ENCODE results near the gene KLHDC7B.

The KLHDC7B gene

GRCh38 chr22:50548921-50549790, 3.5 kb downstream of the KLHDC7B start:
- DNase-seq: no peak

- DNase-seq: no peak
Measured at GRCh38 chr22:50550395-50550794, 4.7 kb downstream of the KLHDC7B start.

GRCh38 chr22:50551160-50551752, 5.6 kb downstream of the KLHDC7B start:
- no peak for DNase-seq

GRCh38 chr22:50553310-50553709, 7.6 kb downstream of the KLHDC7B start:
- no peak for DNase-seq

- DNase-seq: no peak
Measured at GRCh38 chr22:50556703-50557102, 11.0 kb downstream of the KLHDC7B start.

- DNase-seq: no peak
Measured at GRCh38 chr22:50560034-50560433, 14.3 kb downstream of the KLHDC7B start.

- DNase-seq: no peak
Measured at GRCh38 chr22:50561401-50562358, 16.0 kb downstream of the KLHDC7B start.

- DNase-seq: peak; percentile 99
Measured at GRCh38 chr22:50562523-50563412, 17.1 kb downstream of the KLHDC7B start, which contains the start of gene SYCE3. SYCE3 (minus strand) TSS chr22:50562919; CDS start chr22:50556405, 6,514 bp downstream.

GRCh38 chr22:50563413-50564160, 17.9 kb downstream of the KLHDC7B start:
- no peak for DNase-seq

GRCh38 chr22:50564289-50564688, 18.6 kb downstream of the KLHDC7B start:
- no peak for DNase-seq

- DNase-seq: no peak
Measured at GRCh38 chr22:50567721-50568252, 22.1 kb downstream of the KLHDC7B start.

GRCh38 chr22:50568626-50569025, 22.9 kb downstream of the KLHDC7B start:
- DNase-seq: no peak

GRCh38 chr22:50569041-50569459, 23.4 kb downstream of the KLHDC7B start:
- no peak for DNase-seq

- DNase-seq: no peak
Measured at GRCh38 chr22:50569896-50570535, 24.3 kb downstream of the KLHDC7B start.

- no peak for DNase-seq
Measured at GRCh38 chr22:50570861-50571260, 25.2 kb downstream of the KLHDC7B start.

- DNase-seq: no peak
Measured at GRCh38 chr22:50571264-50572175, 25.8 kb downstream of the KLHDC7B start.

GRCh38 chr22:50572965-50573364, 27.3 kb downstream of the KLHDC7B start:
- DNase-seq: no peak

GRCh38 chr22:50573491-50574382, 28.0 kb downstream of the KLHDC7B start:
- no peak for DNase-seq
